HCT116 (cell line): ENCODE results near the gene SOS1. TPM values are rescaled to one million over a fixed set of nuclear protein-coding genes. Genes with fewer than 3 reads are reported as not detected.

Experiments
- ATAC-seq: fragments of 200-7000 bp; cut with Tn5 transposase; 2 replicates; pipeline ENCODE4 v1.9.1; 2020; ENCODE audit warnings: mild to moderate bottlenecking, moderate library complexity
- BruUV-seq: library from RNA; stranded (reverse); fragments of 400-500 nt; replicated peaks from 2 replicates; lab custom pipeline; 2021; lab: Mats Ljungman, UMichigan
- CTCF ChIA-PET: fragments of 300-600 bp; sonication (Branson Sonifier 250); formaldehyde crosslinking; loops from one replicate; lab custom pipeline; 2021; ENCODE audit warnings: antibody characterized with exemption; lab: Charles Lee
- POLR2A ChIA-PET: fragments of 300-600, 350-600 bp; sonication (Branson Sonifier 250); formaldehyde crosslinking; loops from one replicate; lab custom pipeline; 2021; ENCODE audit warnings: antibody characterized with exemption; lab: Charles Lee
- RAD21 ChIA-PET, 2 experiments: fragments of 300-600 bp; sonication (Branson Sonifier 250); formaldehyde crosslinking; loops; one replicate each; lab custom pipeline; 2023; ENCODE audit warnings: low total read pairs in 2 of 2; ENCODE audit not compliant: uncharacterized antibody in 2 of 2, unreplicated experiment in 2 of 2, low non-redundant PET in 1 of 2; lab: Charles Lee
- DNase-seq: peaks from one replicate; pipeline ENCODE4 v3.0.0-alpha.2; 2010; ENCODE audit warnings: low read depth, low spot score
- H2AFZ ChIP-seq: fragments of 200-600 bp; shearing (Covaris generic), sonication (generic); 2 replicates; pipeline ENCODE4 v1.6.1; 2017; ENCODE audit warnings: low read depth, mixed run types, mixed read lengths, antibody characterized with exemption, low read length; ENCODE audit not compliant: poor library complexity, severe bottlenecking
- H3K27ac ChIP-seq: 2 replicates; pipeline ENCODE4 v1.5.1; 2012; ENCODE audit warnings: low read depth, low read length
- H3K27me3 ChIP-seq: fragments of 200-600 bp; sonication (generic); 2 replicates; pipeline ENCODE4 v1.6.1; 2016; ENCODE audit warnings: mixed run types, low read length, mixed read lengths; ENCODE audit not compliant: insufficient read depth
- H3K36me3 ChIP-seq, 2 experiments: fragments of 200-500 bp in 1 of 2; fragments of 200-600 bp in 1 of 2; sonication (Bioruptor generic) in 1 of 2; sonication (generic) in 1 of 2; 2 replicates each; pipeline versions ENCODE4 v1.5.1 to v1.6.1; 2014 to 2016; ENCODE audit warnings: low read length in 2 of 2, inconsistent platforms in 1 of 2, mixed read lengths in 1 of 2, mixed run types in 1 of 2; ENCODE audit not compliant: insufficient read depth in 2 of 2, control insufficient read depth in 1 of 2
- H3K4me1 ChIP-seq, 2 experiments: fragments of 200-600 bp in 1 of 2; sonication (generic) in 1 of 2; 2 replicates each; pipeline versions ENCODE4 v1.5.1 to v1.6.1; 2012 to 2017; ENCODE audit warnings: low read length in 2 of 2, inconsistent platforms in 1 of 2, mild to moderate bottlenecking in 1 of 2, mixed read lengths in 1 of 2, mixed run types in 1 of 2, moderate library complexity in 1 of 2; ENCODE audit not compliant: insufficient read depth in 2 of 2, control insufficient read depth in 1 of 2
- H3K4me2 ChIP-seq: fragments of 200-600 bp; sonication (generic); 2 replicates; pipeline ENCODE4 v1.6.1; 2017; ENCODE audit warnings: mixed run types, low read length, mixed read lengths
- H3K4me3 ChIP-seq, 2 experiments: fragments of 200-600 bp in 1 of 2; sonication (generic) in 1 of 2; replicated peaks in 1 of 2; 2 replicates each; pipeline ENCODE4 v1.5.1; 2011 to 2016; ENCODE audit warnings: low read length in 2 of 2, control low read depth in 1 of 2, low read depth in 1 of 2, mild to moderate bottlenecking in 1 of 2, mixed read lengths in 1 of 2, mixed run types in 1 of 2
- H3K79me2 ChIP-seq: fragments of 200-600 bp; sonication (generic); 2 replicates; pipeline ENCODE4 v1.6.1; 2017; ENCODE audit warnings: mild to moderate bottlenecking, mixed run types, low read length, moderate library complexity, mixed read lengths; ENCODE audit not compliant: insufficient read depth
- H3K9ac ChIP-seq: fragments of 200-600 bp; sonication (generic); 2 replicates; pipeline ENCODE4 v1.6.1; 2016; ENCODE audit warnings: low read length, mixed read lengths
- H3K9me2 ChIP-seq: fragments of 200-600 bp; sonication (generic), shearing (Covaris generic); 2 replicates; pipeline ENCODE4 v1.6.1; 2017; ENCODE audit warnings: mixed run types, mild to moderate bottlenecking, moderate library complexity; ENCODE audit not compliant: insufficient read depth
- H3K9me3 ChIP-seq, 2 experiments: fragments of 200-500 bp in 1 of 2; fragments of 200-600 bp in 1 of 2; sonication (Bioruptor generic) in 1 of 2; sonication (generic) in 1 of 2; 2 replicates each; pipeline ENCODE4 v1.6.1; 2014 to 2017; ENCODE audit warnings: low read length in 2 of 2, mixed read lengths in 2 of 2, inconsistent platforms in 1 of 2, low read depth in 1 of 2, mild to moderate bottlenecking in 1 of 2, mixed run types in 1 of 2, moderate library complexity in 1 of 2; ENCODE audit not compliant: control insufficient read depth in 1 of 2, insufficient read depth in 1 of 2
- H4K20me1 ChIP-seq: fragments of 200-600 bp; sonication (generic), shearing (Covaris generic); 2 replicates; pipeline ENCODE4 v1.6.1; 2017; ENCODE audit warnings: mixed run types, mild to moderate bottlenecking, moderate library complexity; ENCODE audit not compliant: insufficient read depth
- CBX3 ChIP-seq: IDR thresholded peaks from 2 replicates; pipeline ENCODE4 v1.6.1; 2012; ENCODE audit warnings: low read depth
- CEBPB ChIP-seq: IDR thresholded peaks from 2 replicates; pipeline ENCODE4 v1.6.1; 2012; ENCODE audit warnings: low read depth
- EGR1 ChIP-seq: IDR thresholded peaks from 2 replicates; pipeline ENCODE4 v1.6.1; 2012; ENCODE audit warnings: low read depth
- ELF1 ChIP-seq: IDR thresholded peaks from 2 replicates; pipeline ENCODE4 v1.6.1; 2012; ENCODE audit warnings: low read depth, borderline replicate concordance
- EZH2 ChIP-seq: fragments of 200-600 bp; sonication (generic); IDR thresholded peaks from 2 replicates; pipeline ENCODE4 v1.6.1; 2017; ENCODE audit warnings: antibody characterized with exemption, mixed run types
- JUND ChIP-seq: IDR thresholded peaks from 2 replicates; pipeline ENCODE4 v1.6.1; 2012
- MAX ChIP-seq: IDR thresholded peaks from 2 replicates; pipeline ENCODE4 v1.6.1; 2012
- POLR2A ChIP-seq: IDR thresholded peaks from 2 replicates; pipeline ENCODE4 v1.7.0; 2011; ENCODE audit warnings: borderline replicate concordance; ENCODE audit not compliant: insufficient read depth, insufficient read length; ENCODE audit errors: extremely low read depth
- POLR2AphosphoS5 ChIP-seq: IDR thresholded peaks from 2 replicates; pipeline ENCODE4 v1.6.1; 2011; ENCODE audit warnings: mild to moderate bottlenecking, low read depth, low read length, moderate library complexity
- RAD21 ChIP-seq: IDR thresholded peaks from 2 replicates; pipeline ENCODE4 v1.6.1; 2012; ENCODE audit warnings: low read depth, mild to moderate bottlenecking
- SIN3A ChIP-seq: IDR thresholded peaks from 2 replicates; pipeline ENCODE4 v1.6.1; 2012; ENCODE audit warnings: low read depth
- SRF ChIP-seq: IDR thresholded peaks from 2 replicates; pipeline ENCODE4 v1.6.1; 2012; ENCODE audit warnings: low read depth
- TCF7L2 ChIP-seq: IDR thresholded peaks from 2 replicates; pipeline ENCODE4 v1.7.0; 2011; ENCODE audit warnings: borderline replicate concordance, inconsistent platforms; ENCODE audit not compliant: insufficient read depth, insufficient read length; ENCODE audit errors: extremely low read depth
- ZBTB33 ChIP-seq: IDR thresholded peaks from 2 replicates; pipeline ENCODE4 v1.6.1; 2011; ENCODE audit warnings: mild to moderate bottlenecking, low read length, moderate library complexity; ENCODE audit not compliant: insufficient replicate concordance; ENCODE audit errors: extremely low read depth
- ZFX ChIP-seq: fragments of 450-650 bp; IDR thresholded peaks from 2 replicates; pipeline ENCODE4 v1.6.1; 2017
- intact Hi-C: fragments of 100-400 bp; cut with micrococcal nuclease; formaldehyde crosslinking; loops from 2 replicates; pipeline ENCODE4 v1.10.0; 2022
- total RNA-seq: library from RNA; stranded (reverse); gene quantifications from one replicate; pipeline ENCODE4 v1.2.1, GENCODE V29; 2021; ENCODE audit not compliant: unreplicated experiment

Gene SOS1
- total RNA-seq, 1 experiment from 2014 or later, result 19.4 TPM

GRCh38 chr2:39154944-39155343 lies 34.1 kb upstream of the SOS1 start:
- Histone ChIP-seq H3K27me3 (no peaks in the 10 kb centered on the region), H3K9me2 (no peaks in the 10 kb centered on the region), H3K27ac (no peak overlapping the region), H3K4me1 (no peaks in the 10 kb centered on the region), H3K9me3 (no peaks in the 10 kb centered on the region), H3K36me3 (no peaks in the 10 kb centered on the region), H3K9ac (no peak overlapping the region), H2AFZ (peak overlapping the region; percentile 60), H3K4me3 (no peak overlapping the region), H4K20me1 (no peaks in the 10 kb centered on the region), H3K79me2 (no peaks in the 10 kb centered on the region), H3K4me2 (no peak overlapping the region)
- TF ChIP-seq ZBTB33, result no peak
- TF ChIP-seq ELF1, result no peak
- TF ChIP-seq ZFX, result no peak
- no peak for TF ChIP-seq CEBPB
- TF ChIP-seq POLR2A, result no peak
- no peak for TF ChIP-seq POLR2AphosphoS5
- no peak for TF ChIP-seq EGR1
- TF ChIP-seq MAX, result no peak
- no peak for TF ChIP-seq JUND
- no peak for TF ChIP-seq RAD21
- CTCF ChIA-PET, result no interaction called here
- DNase-seq (no peak), ATAC-seq (peak; percentile 83)
- BruUV-seq, result no TSS peak
- intact Hi-C loops, result no loop called here
- RAD21 ChIA-PET, result no interaction called here
- POLR2A ChIA-PET, result interaction anchor here (0.9 kb wide), 1 partner anchor 9 kb away, joined by 4 read pairs; no protein-coding TSS in a partner anchor

GRCh38 chr2:39153312-39153711 lies 32.5 kb upstream of the SOS1 start:
- H3K4me1 ChIP-seq, result no peaks in the 10 kb centered on the region
- no peak overlapping the region for H3K27ac ChIP-seq
- no TSS peak for BruUV-seq
- no peak overlapping the region for H3K4me3 ChIP-seq
- no peaks in the 10 kb centered on the region for H3K36me3 ChIP-seq
- ChIA-PET POLR2A (no interaction called here), RAD21 (no interaction called here), CTCF (no interaction called here)
- no peaks in the 10 kb centered on the region for H3K9me2 ChIP-seq
- intact Hi-C loops, result no loop called here
- H3K79me2 ChIP-seq, result no peaks in the 10 kb centered on the region
- H3K9me3 ChIP-seq, result no peaks in the 10 kb centered on the region
- no peak overlapping the region for H2AFZ ChIP-seq
- no peaks in the 10 kb centered on the region for H3K27me3 ChIP-seq
- H3K9ac ChIP-seq, result no peak overlapping the region
- H4K20me1 ChIP-seq, result no peaks in the 10 kb centered on the region
- no peak overlapping the region for H3K4me2 ChIP-seq
- TF ChIP-seq SRF (no peak), POLR2A (no peak), SIN3A (no peak), EZH2 (no peak), ZFX (no peak), JUND (no peak), TCF7L2 (no peak), CEBPB (no peak), RAD21 (no peak), ZBTB33 (no peak), EGR1 (no peak), CBX3 (no peak)
- no peak for DNase-seq
- ATAC-seq, result no peak
